ENCODE data around the gene SNRPA.

- TF ChIP-seq CTCF (IDR thresholded peaks at IDR 0.05) = no peak
- TF ChIP-seq POLR2A (IDR thresholded peaks at IDR 0.05) = no peak
Measured at GRCh38 chr19:40786060-40787037, 35.3 kb downstream of the SNRPA start.

All from adrenal gland (tissue), 5 donors.